HepG2 (cell line): Measurements from ENCODE around the gene IGF2BP3. TPM values are rescaled to one million over a fixed set of nuclear protein-coding genes. Genes with fewer than 3 reads are reported as not detected.

Experiments used
- DPF2 ChIP-seq: sonication (generic); formaldehyde crosslinking; IDR thresholded peaks from 2 replicates; pipeline ENCODE4 v1.4.0; 2020; ENCODE audit warnings: mild to moderate bottlenecking, low read depth, missing genetic modification reagents, borderline replicate concordance
- EP300 ChIP-seq, 3 experiments: sonication (generic) in 1 of 3; formaldehyde crosslinking in 1 of 3; IDR thresholded peaks; 2 replicates each; pipeline versions ENCODE4 v1.5.1 to v1.6.1; 2011 to 2020; ENCODE audit warnings: low read depth in 2 of 3, low read length in 2 of 3, borderline replicate concordance in 1 of 3, improper control_type of control experiment in 1 of 3, mild to moderate bottlenecking in 1 of 3, missing genetic modification reagents in 1 of 3, moderate library complexity in 1 of 3
- JUND ChIP-seq: sonication (generic); formaldehyde crosslinking; IDR thresholded peaks from 2 replicates; pipeline ENCODE4 v1.8.0; 2022; ENCODE audit warnings: mild to moderate bottlenecking, missing genetic modification reagents
- KIAA2018 ChIP-seq: sonication (generic); formaldehyde crosslinking; IDR thresholded peaks from 2 replicates; pipeline ENCODE4 v1.5.0; 2020; ENCODE audit warnings: mild to moderate bottlenecking, missing genetic modification reagents, borderline replicate concordance
- KLF11 ChIP-seq: IDR thresholded peaks from 2 replicates; pipeline ENCODE4 v1.6.1; 2016; ENCODE audit warnings: missing compliant biosample characterization
- MBD4 ChIP-seq: IDR thresholded peaks from 2 replicates; pipeline ENCODE4 v1.6.1; 2012; ENCODE audit warnings: low read length, inconsistent platforms, borderline replicate concordance
- MED13 ChIP-seq: sonication (generic); formaldehyde crosslinking; IDR thresholded peaks from 2 replicates; pipeline ENCODE4 v1.5.0; 2020; ENCODE audit warnings: missing genetic modification reagents
- PBX2 ChIP-seq: IDR thresholded peaks from 2 replicates; pipeline ENCODE4 v1.6.1; 2016; ENCODE audit warnings: control low read depth
- PRDM4 ChIP-seq: sonication (generic); formaldehyde crosslinking; IDR thresholded peaks from 2 replicates; pipeline ENCODE4 v1.9.0; 2021; ENCODE audit warnings: missing genetic modification reagents, borderline replicate concordance
- SALL2 ChIP-seq: sonication (generic); formaldehyde crosslinking; IDR thresholded peaks from 2 replicates; pipeline ENCODE4 v1.8.1; 2023; ENCODE audit warnings: mild to moderate bottlenecking, missing genetic modification reagents, inconsistent platforms
- TBL1XR1 ChIP-seq: fragments of 150-350 bp; IDR thresholded peaks from 2 replicates; pipeline ENCODE4 v1.6.1; 2014; ENCODE audit warnings: borderline replicate concordance, low read length; ENCODE audit not compliant: partially characterized antibody
- ZFP36L2 ChIP-seq: sonication (generic); formaldehyde crosslinking; IDR thresholded peaks from 2 replicates; pipeline ENCODE4 v1.4.0; 2020; ENCODE audit warnings: missing genetic modification reagents
- ZNF350 ChIP-seq: sonication (generic); formaldehyde crosslinking; IDR thresholded peaks from 2 replicates; pipeline ENCODE4 v1.4.0; 2020; ENCODE audit warnings: mild to moderate bottlenecking, low read depth, missing genetic modification reagents, borderline replicate concordance
- ZXDC ChIP-seq: sonication (generic); formaldehyde crosslinking; IDR thresholded peaks from 2 replicates; pipeline ENCODE4 v1.5.0; 2020; ENCODE audit warnings: mild to moderate bottlenecking, missing genetic modification reagents
- polyA plus RNA-seq, 8 experiments: library from polyadenylated mRNA; depleted of rRNA in 3 of 8; stranded (reverse) in 7 of 8; unstranded in 1 of 8; fragments of >200 nt; fragmentation: Illumina TruSeq in 4 of 8; extraction: Trizol in 4 of 8; gene quantifications; 2 replicates each; pipeline versions ENCODE4 v1.2.1 to v1.2.3, GENCODE V29; 2011 to 2016; ENCODE audit warnings: low read depth in 4 of 8, missing spikeins in 1 of 8, mixed read lengths in 1 of 8; ENCODE audit not compliant: insufficient read depth in 1 of 8
- total RNA-seq, 5 experiments: library from RNA; depleted of rRNA; stranded (reverse); fragments of >200 nt; fragmentation: Illumina TruSeq; extraction: Trizol; gene quantifications; 2 replicates each; pipeline ENCODE4 v1.2.3, GENCODE V29; 2016; ENCODE audit warnings: low read depth in 1 of 5

IGF2BP3 gene
- total and polyA plus RNA-seq, 2 of the 13 experiments (the other 11 are each of a cell fraction or from before 2014, with no cell fraction given): 37.7 to 39.5 TPM

- TF ChIP-seq KIAA2018 (CRISPR knock-in tag) (no peak), EP300 (IDR thresholded peaks at IDR 0.05; ENCODE audit: low read depth in 2 of 2, low read length in 2 of 2) (no peak), EP300 (CRISPR knock-in tag; IDR thresholded peaks at IDR 0.05; ENCODE audit: borderline replicate concordance) (no peak), DPF2 (CRISPR knock-in tag) (0 out of 2 replicates have a peak, but pooled peaks have one; percentile 27), ZNF350 (CRISPR knock-in tag) (no peak), MED13 (no peak), KLF11 (CRISPR knock-in tag) (no peak), PBX2 (CRISPR knock-in tag) (no peak), JUND (CRISPR knock-in tag) (no peak), ZXDC (CRISPR knock-in tag) (no peak), MBD4 (no peak), PRDM4 (no peak), SALL2 (CRISPR knock-in tag) (no peak), ZFP36L2 (no peak), TBL1XR1 (no peak)
Observed at GRCh38 chr7:23291957-23292560, 178.2 kb downstream of the IGF2BP3 start (continued).
